ENCODE results near the gene CAPZB.
A peak's percentile ranks its signal among the peaks of the same experiment; 100 is the strongest.

GRCh38 chr1:19390901-19391595, 94.3 kb downstream of the CAPZB start:
- peak; percentile 73; the same call in 1 of the 2 replicates for TF ChIP-seq TCF4 (CRISPR knock-in tag; IDR thresholded peaks at IDR 0.05; ENCODE audit: borderline replicate concordance)
- TF ChIP-seq TOX (CRISPR knock-in tag; IDR thresholded peaks at IDR 0.05; ENCODE audit: borderline replicate concordance): no peak
- TF ChIP-seq ESRRG (CRISPR knock-in tag; IDR thresholded peaks at IDR 0.05): no peak
- TF ChIP-seq, protein P1, sequence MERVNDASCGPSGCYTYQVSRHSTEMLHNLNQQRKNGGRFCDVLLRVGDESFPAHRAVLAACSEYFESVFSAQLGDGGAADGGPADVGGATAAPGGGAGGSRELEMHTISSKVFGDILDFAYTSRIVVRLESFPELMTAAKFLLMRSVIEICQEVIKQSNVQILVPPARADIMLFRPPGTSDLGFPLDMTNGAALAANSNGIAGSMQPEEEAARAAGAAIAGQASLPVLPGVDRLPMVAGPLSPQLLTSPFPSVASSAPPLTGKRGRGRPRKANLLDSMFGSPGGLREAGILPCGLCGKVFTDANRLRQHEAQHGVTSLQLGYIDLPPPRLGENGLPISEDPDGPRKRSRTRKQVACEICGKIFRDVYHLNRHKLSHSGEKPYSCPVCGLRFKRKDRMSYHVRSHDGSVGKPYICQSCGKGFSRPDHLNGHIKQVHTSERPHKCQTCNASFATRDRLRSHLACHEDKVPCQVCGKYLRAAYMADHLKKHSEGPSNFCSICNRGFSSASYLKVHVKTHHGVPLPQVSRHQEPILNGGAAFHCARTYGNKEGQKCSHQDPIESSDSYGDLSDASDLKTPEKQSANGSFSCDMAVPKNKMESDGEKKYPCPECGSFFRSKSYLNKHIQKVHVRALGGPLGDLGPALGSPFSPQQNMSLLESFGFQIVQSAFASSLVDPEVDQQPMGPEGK (CRISPR knock-in tag; IDR thresholded peaks at IDR 0.05; ENCODE audit: borderline replicate concordance): no peak
- TF ChIP-seq ZFP30 (CRISPR knock-in tag; IDR thresholded peaks at IDR 0.05): no peak
- TF ChIP-seq CREB5 (CRISPR knock-in tag; IDR thresholded peaks at IDR 0.05; ENCODE audit: low read depth): no peak
- TF ChIP-seq ZNF565 (CRISPR knock-in tag; conservative IDR thresholded peaks at IDR 0.05; ENCODE audit: low read depth): no peak
- TF ChIP-seq OSR1 (CRISPR knock-in tag; IDR thresholded peaks at IDR 0.05): no peak
- TF ChIP-seq ZNF8 (CRISPR knock-in tag; IDR thresholded peaks at IDR 0.05): no peak
- TF ChIP-seq GLIS3 (CRISPR knock-in tag; IDR thresholded peaks at IDR 0.05): no peak
- TF ChIP-seq POU6F1 (CRISPR knock-in tag; IDR thresholded peaks at IDR 0.05; ENCODE audit: borderline replicate concordance, low read depth): no peak
- TF ChIP-seq TSHZ2 (CRISPR knock-in tag; IDR thresholded peaks at IDR 0.05): no peak

Data from SK-N-SH treated with all-trans-retinoic acid at 6 μM for 48 hours (cell line).